Lung (tissue), 5 donors: ENCODE data around the gene NGEF. TPM values are rescaled to one million over a fixed set of nuclear protein-coding genes. Genes with fewer than 3 reads are reported as not detected.

ENCODE experiments used
- polyA plus RNA-seq, 2 donors: library from polyadenylated mRNA; stranded (reverse); fragments of 200-250 nt; gene quantifications; one replicate each; pipeline ENCODE4 v1.2.1, GENCODE V29; 2013
- small RNA-seq: library from RNA; depleted of rRNA; stranded (forward); fragments of <200 nt; gene quantifications from one replicate; pipeline ENCODE3, GENCODE V24; 2014; ENCODE audit warnings: low replicate concordance
- total RNA-seq, 2 donors: library from RNA; depleted of rRNA in 1 of 2; stranded (reverse); fragments of >200 nt in 1 of 2; gene quantifications; one replicate each; pipeline ENCODE4 v1.2.1, GENCODE V29; 2014 to 2021
- donor health status: Bipolar disorder and iron deficiency.
- donor health status: healthy.
- donor health status: DM: yes; HTN: yes; CAD: no.

NGEF gene
- total and polyA plus RNA-seq, 4 donors: 0.35 to 2.4 (median 1.5) TPM

Small RNA genes within 50 kb of the gene (small RNA-seq; reads per million reads assigned to genes)
- not detected for gene RF00019

Other genes with a start within 250 kb of the NGEF start
- gene KCNJ13, start 236.7 kb downstream of the NGEF start, total RNA-seq: 1 to 10 TPM in 1 of 2 donors, not detected in 1; 1.8 TPM
- gene KCNJ13, start 236.7 kb downstream of the NGEF start, polyA plus RNA-seq: not detected
- gene SNORC, start 143.0 kb downstream of the NGEF start, total RNA-seq: 1 to 10 TPM in 1 of 2 donors, under 1 TPM in 1; 0.97 to 2.1 TPM
- 1 to 10 TPM in 1 of 2 donors, under 1 TPM in 1; 0.63 to 1.6 TPM for gene SNORC, start 143.0 kb downstream of the NGEF start, polyA plus RNA-seq
- not detected for gene NEU2, start 19.4 kb upstream of the NGEF start, total RNA-seq
- not detected for gene NEU2, start 19.4 kb upstream of the NGEF start, polyA plus RNA-seq
- gene INPP5D, start 47.1 kb upstream of the NGEF start, total RNA-seq: 10 to 100 TPM; 24.9 to 26.1 TPM
- gene INPP5D, start 47.1 kb upstream of the NGEF start, polyA plus RNA-seq: 10 to 100 TPM in 1 of 2 donors, 1 to 10 TPM in 1; 7.6 to 25.8 TPM
- gene ATG16L1, start 238.4 kb upstream of the NGEF start, total RNA-seq: 10 to 100 TPM; 25.8 to 37.0 TPM
- gene ATG16L1, start 238.4 kb upstream of the NGEF start, polyA plus RNA-seq: 10 to 100 TPM; 10.9 to 14.8 TPM